H1 (cell line): ENCODE measurements around the gene HAGH. TPM values are rescaled to one million over a fixed set of nuclear protein-coding genes. Genes with fewer than 3 reads are reported as not detected.

ENCODE experiments used
- CTCF ChIA-PET: fragments of 300-600 bp; sonication (Branson Sonifier 250); formaldehyde crosslinking; loops from one replicate; lab custom pipeline; 2021; ENCODE audit not compliant: partially characterized antibody; lab: Charles Lee
- POLR2A ChIA-PET: fragments of 300-600 bp; sonication (Branson Sonifier 250); formaldehyde crosslinking; loops from one replicate; lab custom pipeline; 2021; ENCODE audit warnings: inconsistent platforms; ENCODE audit not compliant: partially characterized antibody; lab: Charles Lee
- DNase-seq, 2 experiments: peaks; one replicate each; pipeline versions ENCODE4 v3.0.0 to v3.0.0-alpha.2; 2010 to 2022; ENCODE audit warnings: low spot score in 2 of 2, low read depth in 1 of 2, mixed read lengths in 1 of 2
- FAIRE-seq: peaks from 2 replicates; lab custom pipeline; 2011; peaks lifted over from hg19 to GRCh38; lab: Jason Lieb, UNC
- H2AFZ ChIP-seq: 2 replicates; pipeline ENCODE4 v1.8.1; 2012; ENCODE audit warnings: low read length, inconsistent platforms
- H2AK5ac ChIP-seq: 2 replicates; pipeline ENCODE4 v1.6.1; 2013; ENCODE audit warnings: low read depth, low read length
- H2BK120ac ChIP-seq: replicated peaks from 2 replicates; pipeline ENCODE3; 2013; ENCODE audit warnings: low read depth, low read length, inconsistent platforms
- H2BK12ac ChIP-seq: 2 replicates; pipeline ENCODE4 v1.6.1; 2013; ENCODE audit warnings: low read depth, low read length
- H2BK15ac ChIP-seq: 2 replicates; pipeline ENCODE4 v1.6.1; 2013; ENCODE audit warnings: low read length
- H2BK20ac ChIP-seq: 2 replicates; pipeline ENCODE4 v1.6.1; 2013; ENCODE audit warnings: low read length
- H2BK5ac ChIP-seq: 2 replicates; pipeline ENCODE4 v1.6.1; 2013; ENCODE audit warnings: low read depth, low read length
- H3K14ac ChIP-seq: 2 replicates; pipeline ENCODE4 v1.6.1; 2013; ENCODE audit warnings: inconsistent platforms; ENCODE audit not compliant: insufficient read length
- H3K18ac ChIP-seq: 2 replicates; pipeline ENCODE4 v1.6.1; 2013; ENCODE audit warnings: low read length; ENCODE audit errors: extremely low read depth
- H3K23ac ChIP-seq: 2 replicates; pipeline ENCODE4 v1.6.1; 2013; ENCODE audit warnings: inconsistent platforms; ENCODE audit not compliant: insufficient read length
- H3K23me2 ChIP-seq: 2 replicates; pipeline ENCODE4 v1.6.1; 2013; ENCODE audit warnings: low read depth, low read length
- H3K27ac ChIP-seq: 2 replicates; pipeline ENCODE4 v1.6.1; 2011; ENCODE audit warnings: low read depth, low read length, inconsistent platforms
- H3K27me3 ChIP-seq, 4 experiments: replicated peaks in 1 of 4; 1 replicate in 1 of 4; 2 replicates in 3 of 4; pipeline versions ENCODE4 v1.6.1 to v1.8.1; 2011 to 2013; ENCODE audit warnings: low read length in 3 of 4, mild to moderate bottlenecking in 3 of 4, inconsistent platforms in 2 of 4, mixed read lengths in 2 of 4, moderate library complexity in 1 of 4; ENCODE audit not compliant: control insufficient read depth in 3 of 4, insufficient read depth in 3 of 4; ENCODE audit errors: extremely low read depth in 1 of 4
- H3K36me3 ChIP-seq, 4 experiments: 2 replicates each; pipeline versions ENCODE4 v1.6.1 to v1.8.1; 2011 to 2013; ENCODE audit warnings: mild to moderate bottlenecking in 4 of 4, low read length in 3 of 4, moderate library complexity in 2 of 4, control low read depth in 1 of 4, inconsistent platforms in 1 of 4; ENCODE audit not compliant: insufficient read depth in 4 of 4, control insufficient read depth in 2 of 4
- H3K4ac ChIP-seq: replicated peaks from 2 replicates; pipeline ENCODE3; 2013; ENCODE audit warnings: low read length, low read depth, mixed read lengths, inconsistent platforms; ENCODE audit not compliant: insufficient read length
- H3K4me1 ChIP-seq, 4 experiments: replicated peaks in 1 of 4; 1 replicate in 1 of 4; 2 replicates in 3 of 4; pipeline versions ENCODE4 v1.6.1 to v1.8.1; 2011 to 2013; ENCODE audit warnings: low read length in 3 of 4, inconsistent platforms in 2 of 4, mixed read lengths in 1 of 4; ENCODE audit not compliant: insufficient read depth in 4 of 4, control insufficient read depth in 3 of 4
- H3K4me2 ChIP-seq, 2 experiments: 2 replicates each; pipeline versions ENCODE4 v1.6.1 to v1.8.1; 2011 to 2013; ENCODE audit warnings: low read depth in 2 of 2, low read length in 2 of 2, control low read depth in 1 of 2, inconsistent platforms in 1 of 2, mild to moderate bottlenecking in 1 of 2; ENCODE audit not compliant: insufficient read depth in 1 of 2
- H3K4me3 ChIP-seq, 4 experiments: fragments of 200-600, 300-600 bp in 1 of 4; sonication (generic), shearing (Covaris generic), sonication (Bioruptor Twin) in 1 of 4; 2 replicates each; pipeline versions ENCODE4 v1.5.1 to v1.8.1; 2011 to 2016; ENCODE audit warnings: low read length in 4 of 4, low read depth in 3 of 4, control low read depth in 2 of 4, inconsistent platforms in 2 of 4, mild to moderate bottlenecking in 2 of 4, mixed read lengths in 1 of 4, moderate library complexity in 1 of 4; ENCODE audit not compliant: insufficient read depth in 2 of 4; ENCODE audit errors: extremely low read depth in 1 of 4
- H3K56ac ChIP-seq: replicated peaks from 2 replicates; pipeline ENCODE3; 2013; ENCODE audit warnings: low read depth, mild to moderate bottlenecking, mixed read lengths, low read length, inconsistent platforms; ENCODE audit not compliant: insufficient read length
- H3K79me1 ChIP-seq: 2 replicates; pipeline ENCODE4 v1.6.1; 2013; ENCODE audit warnings: low read depth, low read length, control low read depth
- H3K79me2 ChIP-seq, 2 experiments: 2 replicates each; pipeline versions ENCODE4 v1.6.1 to v1.8.1; 2012 to 2013; ENCODE audit warnings: low read length in 2 of 2, mild to moderate bottlenecking in 2 of 2, inconsistent platforms in 1 of 2; ENCODE audit not compliant: insufficient read depth in 2 of 2, control insufficient read depth in 1 of 2
- H3K9ac ChIP-seq, 4 experiments: replicated peaks in 1 of 4; 1 replicate in 1 of 4; 2 replicates in 3 of 4; pipeline versions ENCODE4 v1.6.1 to v1.8.1; 2011 to 2013; ENCODE audit warnings: low read depth in 3 of 4, low read length in 3 of 4, control low read depth in 2 of 4, mild to moderate bottlenecking in 2 of 4, moderate library complexity in 2 of 4, inconsistent platforms in 1 of 4; ENCODE audit errors: extremely low read depth in 1 of 4
- H3K9me3 ChIP-seq, 2 experiments: 2 replicates each; pipeline versions ENCODE4 v1.6.1 to v1.8.1; 2012 to 2013; ENCODE audit warnings: mild to moderate bottlenecking in 2 of 2, moderate library complexity in 2 of 2, control low read depth in 1 of 2, inconsistent platforms in 1 of 2, low read depth in 1 of 2, low read length in 1 of 2, mixed read lengths in 1 of 2; ENCODE audit not compliant: insufficient read depth in 2 of 2
- H4K20me1 ChIP-seq, 2 experiments: replicated peaks in 1 of 2; 2 replicates each; pipeline versions ENCODE3 to v1.8.1; 2011 to 2013; ENCODE audit warnings: inconsistent platforms in 2 of 2, low read length in 2 of 2, mild to moderate bottlenecking in 1 of 2; ENCODE audit not compliant: insufficient read depth in 2 of 2, control insufficient read depth in 1 of 2
- H4K5ac ChIP-seq: 2 replicates; pipeline ENCODE4 v1.6.1; 2013; ENCODE audit warnings: low read length, low read depth, mixed read lengths, inconsistent platforms; ENCODE audit not compliant: insufficient read length
- H4K8ac ChIP-seq: 2 replicates; pipeline ENCODE4 v1.8.0; 2013; ENCODE audit warnings: mild to moderate bottlenecking, moderate library complexity, low read length, inconsistent platforms; ENCODE audit not compliant: insufficient read depth; ENCODE audit errors: extremely low read depth
- H4K91ac ChIP-seq: replicated peaks from 2 replicates; pipeline ENCODE3; 2013; ENCODE audit warnings: low read length, mixed read lengths, inconsistent platforms; ENCODE audit not compliant: insufficient read length
- ATF2 ChIP-seq: IDR thresholded peaks from 2 replicates; pipeline ENCODE4 v1.6.1; 2012; ENCODE audit warnings: low read length, inconsistent platforms
- CEBPB ChIP-seq: IDR thresholded peaks from 2 replicates; pipeline ENCODE4 v1.6.1; 2012; ENCODE audit warnings: low read depth, low read length
- CHD2 ChIP-seq: IDR thresholded peaks from 2 replicates; pipeline ENCODE4 v1.6.1; 2012; ENCODE audit warnings: low read length, improper control_type of control experiment
- CREB1 ChIP-seq: IDR thresholded peaks from 2 replicates; pipeline ENCODE4 v1.6.1; 2012; ENCODE audit warnings: inconsistent platforms
- GTF2F1 ChIP-seq: IDR thresholded peaks from 2 replicates; pipeline ENCODE4 v1.6.1; 2012; ENCODE audit warnings: low read depth, low read length, improper control_type of control experiment, borderline replicate concordance
- JUND ChIP-seq: IDR thresholded peaks from 2 replicates; pipeline ENCODE4 v1.6.1; 2011; ENCODE audit warnings: mild to moderate bottlenecking, improper control_type of control experiment, low read length
- MAFK ChIP-seq: IDR thresholded peaks from 2 replicates; pipeline ENCODE4 v1.6.1; 2012; ENCODE audit warnings: low read depth, mild to moderate bottlenecking, improper control_type of control experiment, low read length
- MAX ChIP-seq: IDR thresholded peaks from 2 replicates; pipeline ENCODE4 v1.6.1; 2012; ENCODE audit warnings: inconsistent platforms
- RBBP5 ChIP-seq: IDR thresholded peaks from 2 replicates; pipeline ENCODE4 v1.7.1; 2012; ENCODE audit warnings: low read depth, mild to moderate bottlenecking, inconsistent platforms, low read length, moderate library complexity, borderline replicate concordance
- RNF2 ChIP-seq: fragments of 200-900, 300-1000 bp; sonication (generic); IDR thresholded peaks from 2 replicates; pipeline ENCODE4 v1.7.1; 2016; ENCODE audit warnings: borderline replicate concordance, low read depth, mild to moderate bottlenecking, antibody characterized with exemption, low read length; ENCODE audit not compliant: poor library complexity, severe bottlenecking; ENCODE audit errors: missing control alignments
- SUZ12 ChIP-seq: fragments of 200-600 bp; sonication (generic); IDR thresholded peaks from 2 replicates; pipeline ENCODE4 v1.6.1; 2012; ENCODE audit warnings: mild to moderate bottlenecking, inconsistent platforms, low read length, moderate library complexity, mixed read lengths
- TBP ChIP-seq: IDR thresholded peaks from 2 replicates; pipeline ENCODE4 v1.6.1; 2011; ENCODE audit warnings: low read depth, low read length, improper control_type of control experiment
- WGBS, 2 experiments: shearing (Covaris generic) in 1 of 2; methylation state at CpG; one replicate each; pipeline versions ENCODE4 v1.1.6 to v1.1.7; 2013 to 2015; ENCODE audit warnings: low lambda C conversion rate in 2 of 2, mixed read lengths in 2 of 2, inconsistent platforms in 1 of 2, low coverage in 1 of 2, missing lambda C conversion rate in 1 of 2; ENCODE audit not compliant: insufficient replicate concordance in 2 of 2, insufficient coverage in 1 of 2, insufficient read length in 1 of 2; ENCODE audit errors: extremely low coverage in 1 of 2, missing lambda C conversion rate in 1 of 2; 5-methylcytosine and 5-hydroxymethylcytosine counted together
- polyA plus RNA-seq, 7 experiments: library from polyadenylated mRNA; depleted of rRNA in 3 of 7; stranded (reverse) in 5 of 7; unstranded in 2 of 7; fragments of >200 nt in 5 of 7; fragments of 200-250 nt in 2 of 7; gene quantifications; 1 replicate in 5 of 7; 2 replicates in 1 of 7; 4 replicates in 1 of 7; pipeline versions ENCODE4 v1.2.1 to v1.2.3, GENCODE V29; 2011 to 2013; ENCODE audit warnings: missing spikeins in 2 of 7, mixed read lengths in 2 of 7
- total RNA-seq: library from RNA; stranded (reverse); fragmentation: NEBNext Ultra II Directional; extraction: Animal tissue kit (Norgen Biotek cat#: 25700); gene quantifications from 2 replicates; pipeline ENCODE4 v1.2.1, GENCODE V29; 2021

HAGH gene
- total and polyA plus RNA-seq, 2 of the 8 experiments (the other 6 are each of a cell fraction or from before 2014, with no cell fraction given), result 28.7 to 40.6 TPM

- no peak overlapping the region for H2BK120ac ChIP-seq
- POLR2A ChIA-PET, result interaction anchor here (1.3 to 4.0 kb wide), 5 partner anchors 9 to 32 kb away, joined by 3 to 15 read pairs (median 4); partner anchors contain the start of genes EME2 and MRPS34
- H3K79me1 ChIP-seq, result peaks cover 13% of the 10 kb centered on the region; the same call in 1 of the 2 replicates
- no peaks in the 10 kb centered on the region for H3K23me2 ChIP-seq
- no peaks in the 10 kb centered on the region for H3K27me3 ChIP-seq
- no peak overlapping the region for H3K18ac ChIP-seq
- peaks cover 0 to 29% of the 10 kb centered on the region in 2 experiments; a peak in 3 of 4 replicates for H3K79me2 ChIP-seq
- H2BK20ac ChIP-seq, result no peak overlapping the region
- no peaks in the 10 kb centered on the region; a peak in 1 of 7 replicates for H3K4me1 ChIP-seq
- no peak overlapping the region for H3K9ac ChIP-seq
- no peak overlapping the region for H3K4me3 ChIP-seq
- no peak overlapping the region for H2BK12ac ChIP-seq
- H2AK5ac ChIP-seq, result no peak overlapping the region
- CTCF ChIA-PET, result interaction anchor here (1.8 kb wide), 1 partner anchor 64 kb away, joined by 7 read pairs; no protein-coding TSS in a partner anchor
- WGBS, 2 experiments, result 86% methylated on average over 18 of the region's 19 CpGs; no CpG with 5 or more reads in 1 of the 2 experiments
- DNase-seq, result no peak
- H2AFZ ChIP-seq, result no peak overlapping the region
- no peak overlapping the region for H3K23ac ChIP-seq
- H4K20me1 ChIP-seq, result peaks cover 20 to 21% of the 10 kb centered on the region in 2 experiments
- no peak overlapping the region for H4K91ac ChIP-seq
- H2BK5ac ChIP-seq, result no peak overlapping the region
- peaks cover 0 to 44% (median 2%) of the 10 kb centered on the region in 4 experiments; a peak in 4 of 8 replicates for H3K36me3 ChIP-seq
- H3K27ac ChIP-seq, result no peak overlapping the region
- H3K9me3 ChIP-seq, result no peaks in the 10 kb centered on the region
- H4K8ac ChIP-seq, result no peak overlapping the region
- FAIRE-seq, result no peak
- no peak overlapping the region for H3K14ac ChIP-seq
- H3K4me2 ChIP-seq, result no peak overlapping the region
- H2BK15ac ChIP-seq, result no peak overlapping the region
- no peak overlapping the region for H3K56ac ChIP-seq
- no peak overlapping the region for H4K5ac ChIP-seq
- no peak overlapping the region for H3K4ac ChIP-seq
- no peak for TF ChIP-seq CHD2
- no peak for TF ChIP-seq CEBPB
- no peak for TF ChIP-seq MAFK
- TF ChIP-seq CREB1, result no peak
- TF ChIP-seq ATF2, result no peak
- TF ChIP-seq GTF2F1, result no peak
- no peak for TF ChIP-seq RNF2
- TF ChIP-seq SUZ12, result no peak
- no peak for TF ChIP-seq RBBP5
- no peak for TF ChIP-seq MAX
- TF ChIP-seq TBP, result no peak
- no peak for TF ChIP-seq JUND
These were observed 37.9 kb downstream of the HAGH start for GRCh38 chr16:1788708-1789100.
